ENCODE measurements around the gene RASSF3.

DNA sequence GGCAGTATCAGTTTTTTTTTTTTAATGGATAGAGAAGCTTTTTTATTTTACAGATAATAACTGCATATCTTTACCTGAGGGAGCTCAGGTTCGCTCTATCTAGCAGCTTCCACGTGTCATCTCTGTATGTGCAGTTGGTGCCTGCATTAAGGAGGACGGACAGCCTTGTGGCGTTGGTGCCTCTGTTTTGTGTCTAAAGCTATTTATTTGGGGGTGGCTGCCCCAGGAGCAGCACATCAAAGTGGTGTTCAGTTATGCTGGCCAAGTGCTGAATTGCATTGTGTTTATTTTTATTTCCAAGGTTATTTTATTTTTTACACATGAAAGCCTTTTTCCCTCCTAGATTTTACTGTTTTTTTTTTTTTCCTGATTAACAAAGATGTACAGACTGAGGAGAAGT is 59.7 kb downstream of the RASSF3 start:
- TF ChIP-seq, protein P1, sequence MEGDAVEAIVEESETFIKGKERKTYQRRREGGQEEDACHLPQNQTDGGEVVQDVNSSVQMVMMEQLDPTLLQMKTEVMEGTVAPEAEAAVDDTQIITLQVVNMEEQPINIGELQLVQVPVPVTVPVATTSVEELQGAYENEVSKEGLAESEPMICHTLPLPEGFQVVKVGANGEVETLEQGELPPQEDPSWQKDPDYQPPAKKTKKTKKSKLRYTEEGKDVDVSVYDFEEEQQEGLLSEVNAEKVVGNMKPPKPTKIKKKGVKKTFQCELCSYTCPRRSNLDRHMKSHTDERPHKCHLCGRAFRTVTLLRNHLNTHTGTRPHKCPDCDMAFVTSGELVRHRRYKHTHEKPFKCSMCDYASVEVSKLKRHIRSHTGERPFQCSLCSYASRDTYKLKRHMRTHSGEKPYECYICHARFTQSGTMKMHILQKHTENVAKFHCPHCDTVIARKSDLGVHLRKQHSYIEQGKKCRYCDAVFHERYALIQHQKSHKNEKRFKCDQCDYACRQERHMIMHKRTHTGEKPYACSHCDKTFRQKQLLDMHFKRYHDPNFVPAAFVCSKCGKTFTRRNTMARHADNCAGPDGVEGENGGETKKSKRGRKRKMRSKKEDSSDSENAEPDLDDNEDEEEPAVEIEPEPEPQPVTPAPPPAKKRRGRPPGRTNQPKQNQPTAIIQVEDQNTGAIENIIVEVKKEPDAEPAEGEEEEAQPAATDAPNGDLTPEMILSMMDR (IDR thresholded peaks at IDR 0.05), result no peak
- no peak for TF ChIP-seq POLR2A (IDR thresholded peaks at IDR 0.05)
